CD4-positive, alpha-beta T cell treated with Interleukin-6 for 4 hours (primary cell): Measurements from ENCODE around the gene B4GALT5.
"Not testable (repeated sequence)": the region's sequence is repeated elsewhere in the genome, so short reads cannot be mapped to it uniquely, and the experiment has no call there.

ENCODE experiments used
- DNase-seq: peaks from one replicate; pipeline ENCODE4 v3.0.0-alpha.2; 2020; ENCODE audit warnings: mixed read lengths

B4GALT5 gene

DNA sequence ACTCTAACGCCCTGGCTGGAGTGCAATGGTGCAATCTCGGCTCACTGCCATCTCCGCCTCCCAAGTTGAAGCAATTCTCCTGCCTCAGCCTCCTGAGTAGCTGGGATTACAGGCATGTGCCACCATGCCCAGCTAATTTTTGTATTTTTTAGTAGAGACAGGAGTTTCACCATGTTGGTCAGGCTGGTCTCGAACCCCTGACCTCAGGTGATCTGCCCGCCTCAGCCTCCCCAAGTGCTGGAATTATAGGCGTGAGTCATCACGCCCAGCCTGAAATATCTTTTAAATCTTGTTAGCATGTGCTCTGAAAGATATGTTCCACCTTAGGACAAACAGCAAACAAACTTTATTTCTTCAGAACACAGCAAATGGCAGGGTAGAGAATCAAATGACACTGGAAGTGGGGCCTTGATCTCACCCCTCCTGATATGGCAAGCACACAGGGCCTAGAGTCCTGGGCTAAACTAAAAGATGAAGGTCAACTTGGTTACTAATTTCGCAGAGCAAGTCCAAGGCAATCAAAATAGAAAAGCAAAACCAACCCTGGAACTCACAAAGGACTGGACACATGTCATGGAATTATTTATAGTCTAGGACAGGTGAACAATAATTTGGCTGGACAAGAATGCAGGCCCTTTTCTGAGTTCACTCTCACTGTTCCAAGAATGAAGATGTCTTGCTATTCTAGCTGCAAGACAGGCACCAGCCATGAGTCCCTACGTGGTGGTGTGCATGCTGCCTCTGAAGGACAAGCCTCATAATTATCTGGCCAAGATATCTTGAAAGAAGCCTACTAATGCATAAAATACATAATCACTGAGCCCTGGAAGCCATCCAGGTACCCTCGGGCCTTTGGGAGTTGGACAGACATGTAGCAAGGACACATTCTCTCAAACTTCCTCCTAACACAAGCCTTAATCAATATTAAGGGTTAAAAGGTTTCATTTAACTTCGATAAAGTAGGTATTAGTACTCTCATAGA lies 35.6 kb downstream of the B4GALT5 start:
- no peak for DNase-seq

DNA sequence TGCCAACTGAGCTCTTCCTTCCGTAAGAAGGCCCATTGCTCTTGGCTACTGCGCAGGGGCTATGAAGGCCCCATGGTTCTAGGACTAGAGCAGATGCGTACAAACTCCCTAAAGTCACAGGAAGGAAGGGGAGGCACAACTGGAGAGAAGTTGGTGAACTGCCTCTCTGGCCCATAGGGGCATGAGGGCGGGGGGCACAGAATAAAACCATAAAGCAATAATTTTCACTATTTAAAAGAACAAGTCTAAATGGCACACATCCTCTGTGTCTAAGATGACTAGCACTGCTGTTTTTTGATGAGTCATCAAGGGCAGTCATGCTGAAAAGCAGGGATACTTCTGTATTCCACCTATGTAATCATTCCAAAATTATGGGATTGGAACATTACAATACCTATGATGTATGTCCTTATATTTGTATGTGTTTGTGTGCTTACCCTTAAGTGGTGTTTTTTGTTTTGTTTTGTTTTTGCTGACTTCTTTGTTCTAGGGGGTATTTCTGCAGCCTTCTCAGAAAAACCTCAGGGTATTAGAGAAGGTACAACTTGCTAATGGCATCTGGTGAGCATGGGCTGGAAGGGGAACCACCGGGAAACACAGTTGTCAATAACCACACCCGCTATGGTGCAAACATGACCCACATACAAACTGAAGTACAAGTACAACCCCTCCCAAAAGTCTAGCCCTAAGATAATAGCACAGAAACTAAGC lies 36.9 kb downstream of the B4GALT5 start:
- peak; percentile 48 for DNase-seq

DNA sequence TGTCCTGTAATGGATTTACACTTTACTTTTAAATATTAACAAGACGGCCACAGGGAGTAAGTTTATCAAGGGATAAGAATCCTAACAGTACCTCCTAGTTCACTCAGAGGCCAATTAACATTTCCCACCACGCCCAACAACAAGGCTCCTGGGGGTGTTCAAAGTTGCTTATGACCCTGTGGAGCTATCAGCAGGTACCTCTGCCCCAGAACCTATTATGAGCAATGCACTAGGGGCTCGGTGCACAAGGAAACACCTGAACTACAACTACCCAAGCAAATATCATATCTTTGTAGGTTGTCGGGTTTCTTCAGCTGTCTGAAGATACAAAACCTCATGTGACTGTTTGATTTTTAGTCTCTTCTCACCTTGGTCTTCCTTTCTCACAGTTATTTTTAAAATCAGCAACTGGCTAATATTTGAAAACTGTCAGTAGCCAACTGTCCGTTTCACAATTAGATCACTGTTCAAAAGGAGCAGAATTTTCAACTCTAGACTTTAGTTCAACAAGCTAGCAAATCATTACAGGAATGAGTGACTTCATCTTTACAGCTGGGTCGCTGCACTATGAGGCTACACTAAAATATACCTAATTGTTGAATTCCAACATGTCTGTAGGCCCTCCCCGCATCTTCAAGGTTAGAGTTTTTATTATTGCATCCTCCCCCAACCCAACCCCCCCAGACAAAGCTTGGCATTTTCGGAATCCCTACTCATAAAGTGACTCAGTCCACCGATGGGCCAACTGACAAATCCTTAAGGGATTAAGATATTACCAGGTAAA lies 38.1 kb downstream of the B4GALT5 start:
- DNase-seq: no peak

DNA sequence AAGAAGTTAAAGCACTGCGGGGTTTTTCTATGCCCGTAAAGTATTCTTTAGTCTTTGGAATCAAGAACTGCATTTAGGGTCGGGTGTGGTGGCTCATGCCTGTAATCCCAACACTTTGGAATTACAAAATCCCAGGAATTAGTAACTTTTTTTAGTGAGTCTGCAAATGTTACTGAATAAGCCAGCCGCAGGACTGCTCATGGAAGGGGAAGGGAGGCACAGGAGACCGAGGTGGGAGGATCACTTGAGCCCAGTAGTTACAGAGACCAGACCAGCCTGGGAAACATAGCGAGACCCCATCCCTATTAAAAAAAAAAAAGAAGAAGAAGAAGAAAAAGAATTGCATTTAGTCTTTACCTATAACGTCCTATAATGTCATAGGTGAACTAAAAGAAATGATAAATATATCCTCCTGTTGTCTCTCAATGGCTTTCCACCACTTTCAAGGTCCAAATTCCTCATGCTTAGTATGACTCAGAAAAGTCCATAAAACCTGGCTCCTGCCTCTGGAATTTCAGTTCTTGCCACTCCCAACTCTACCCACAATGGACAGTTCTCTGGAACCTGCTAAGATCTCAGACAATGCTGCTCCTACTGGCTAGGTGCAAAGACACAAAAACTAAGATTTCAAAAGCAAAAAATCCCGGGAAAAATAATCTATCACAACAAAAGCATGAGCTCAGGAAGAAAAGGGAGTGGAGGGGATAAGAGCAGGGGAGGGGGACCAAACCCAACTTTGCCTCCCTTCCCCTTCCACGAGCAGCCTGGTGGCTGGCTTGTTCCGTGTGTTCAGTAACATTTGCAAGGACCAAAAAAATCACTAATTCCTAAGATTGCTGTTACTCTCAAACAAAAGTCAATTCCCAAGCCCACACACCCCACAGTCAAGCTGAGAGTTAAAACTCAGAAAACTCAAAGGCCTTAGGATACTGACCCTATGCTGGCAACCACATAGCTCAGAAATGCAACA lies 39.0 kb downstream of the B4GALT5 start:
- DNase-seq: no peak

DNA sequence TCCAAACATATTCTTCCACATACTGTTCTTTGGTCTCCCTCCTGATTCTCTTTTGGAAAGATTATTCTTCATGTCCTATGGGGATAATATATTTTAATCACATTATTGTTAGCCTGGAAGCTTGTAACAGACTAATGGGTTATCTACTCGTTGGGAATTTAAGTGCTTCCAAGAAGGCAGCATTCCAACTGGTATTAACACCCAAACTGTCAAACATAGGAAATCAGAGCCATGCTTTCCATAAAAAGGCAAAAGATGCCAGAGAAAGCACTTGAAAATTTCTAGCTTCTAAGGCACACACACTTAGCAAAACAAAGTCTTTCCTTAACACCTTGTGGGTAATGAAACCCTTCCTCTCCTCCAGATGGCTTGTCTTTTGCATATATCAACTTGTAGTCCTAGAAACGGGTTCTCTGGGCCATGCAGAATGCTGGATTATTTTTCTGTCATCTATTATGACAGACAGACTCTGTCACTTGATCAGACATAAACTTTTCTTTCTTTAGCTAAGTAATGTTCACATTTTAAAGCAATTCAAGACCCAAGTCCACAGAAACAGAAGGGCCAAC lies 41.5 kb downstream of the B4GALT5 start:
- no peak for DNase-seq

DNA sequence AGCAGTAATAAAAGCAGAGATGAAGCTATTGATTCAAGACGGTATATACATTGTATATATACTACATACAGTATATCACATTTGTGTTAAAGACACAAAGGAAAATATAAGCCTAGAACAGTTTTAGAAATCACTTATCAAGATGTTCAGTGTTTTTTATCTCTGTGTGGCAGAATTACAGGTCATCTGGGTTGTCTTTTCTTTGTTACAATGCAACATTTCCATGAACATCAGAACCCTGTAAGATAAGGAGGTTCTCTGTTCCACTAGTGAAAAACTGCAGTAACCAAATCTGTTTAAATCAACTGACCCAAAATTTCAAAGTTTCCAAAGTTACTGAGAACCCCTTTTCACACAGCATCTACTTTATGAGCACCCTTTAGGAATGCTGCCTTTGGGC lies 42.2 kb downstream of the B4GALT5 start:
- no peak for DNase-seq

DNA sequence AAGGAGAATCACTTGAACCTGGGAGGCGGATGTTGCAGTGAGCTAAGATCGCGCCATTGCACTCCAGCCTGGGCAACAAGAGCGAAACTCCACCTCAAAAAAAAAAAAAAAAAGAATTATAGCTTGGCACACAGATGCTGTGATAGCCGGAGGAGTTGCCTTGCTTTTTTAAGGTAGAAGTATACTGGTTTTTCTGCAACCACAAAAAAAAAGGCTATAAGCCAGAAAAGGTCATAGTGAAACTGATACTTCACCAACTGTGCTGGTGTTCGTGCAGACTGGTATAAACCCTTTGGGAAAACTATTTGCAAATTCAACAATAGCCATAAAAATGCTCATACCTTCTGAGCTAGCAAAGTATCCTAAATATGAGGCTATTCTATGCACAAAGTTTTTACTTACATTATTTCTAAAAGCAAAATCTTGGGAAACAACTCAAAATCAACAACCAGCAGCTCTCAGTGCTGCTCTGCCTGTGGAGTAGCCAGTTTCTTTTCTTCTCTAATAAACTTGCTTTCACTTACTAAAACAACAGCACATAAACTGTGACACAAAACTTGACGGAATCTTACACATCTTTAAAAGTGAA lies 44.0 kb downstream of the B4GALT5 start:
- no peak for DNase-seq

DNA sequence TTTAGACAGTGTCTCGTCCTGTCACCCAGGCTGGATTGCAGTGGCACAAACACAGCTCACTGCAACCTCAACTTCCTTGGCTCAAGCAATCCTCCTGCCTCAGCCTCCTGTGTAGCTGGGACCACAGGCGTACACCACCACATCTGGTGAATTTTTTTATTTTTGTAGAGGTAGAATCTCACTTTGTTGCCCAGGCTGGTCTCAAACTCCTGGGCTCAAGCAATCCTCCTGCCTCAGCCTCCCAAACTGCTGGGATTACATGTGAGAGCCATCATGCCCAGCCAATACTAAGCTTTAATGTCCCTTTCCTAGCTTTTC lies 44.8 kb downstream of the B4GALT5 start:
- not testable (repeated sequence) for DNase-seq

DNA sequence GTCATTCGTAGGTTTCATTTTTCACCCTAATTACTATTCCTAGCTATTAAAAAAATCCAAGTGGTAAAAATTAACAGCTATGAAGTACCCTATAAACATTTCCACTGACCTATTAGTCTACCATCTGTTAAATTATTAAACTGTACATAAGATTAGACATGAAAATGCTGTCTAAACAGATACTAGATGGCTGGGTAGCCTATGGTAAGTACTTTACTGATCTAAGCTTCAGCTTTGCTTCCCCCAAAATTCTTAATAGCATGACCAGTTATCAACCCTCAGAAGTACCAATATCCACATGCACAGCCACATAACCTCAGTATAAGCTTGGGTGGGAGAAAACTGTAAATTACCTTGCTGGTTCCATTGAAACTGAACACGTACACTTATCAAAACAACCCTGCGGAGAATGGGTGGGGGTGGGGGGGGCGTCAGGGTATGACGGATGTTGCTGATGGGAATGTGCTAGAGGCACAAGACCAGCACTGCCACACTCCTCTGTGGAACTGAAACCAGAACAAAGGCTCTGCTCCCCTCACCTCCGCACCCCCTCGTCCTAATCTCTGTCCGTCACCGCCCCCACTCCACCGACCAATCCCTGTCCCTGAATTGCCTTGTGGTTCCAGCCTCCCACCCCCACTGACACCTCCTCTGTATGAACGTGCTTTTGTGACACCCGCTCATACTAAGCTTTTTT lies 45.3 kb downstream of the B4GALT5 start:
- peak; percentile 59 for DNase-seq

DNA sequence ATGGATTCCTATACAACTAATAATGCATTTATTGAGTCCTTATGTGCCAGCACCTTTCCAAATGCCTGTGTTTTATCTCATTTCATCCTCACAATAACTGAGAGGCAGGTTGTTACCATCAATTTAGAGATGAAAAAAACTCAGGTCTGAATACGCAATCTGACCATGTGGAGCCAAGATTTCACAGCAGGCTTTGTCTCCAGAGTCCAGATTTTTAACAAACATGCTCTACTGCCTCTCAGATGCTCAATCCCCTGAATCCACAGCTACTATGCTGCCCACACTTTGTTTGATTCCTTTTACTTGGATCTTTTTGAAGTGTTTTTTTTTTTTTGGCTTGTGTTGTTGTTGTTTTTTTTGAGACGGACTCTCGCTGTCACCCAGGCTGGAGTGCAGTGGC lies 46.8 kb downstream of the B4GALT5 start:
- DNase-seq: no peak

DNA sequence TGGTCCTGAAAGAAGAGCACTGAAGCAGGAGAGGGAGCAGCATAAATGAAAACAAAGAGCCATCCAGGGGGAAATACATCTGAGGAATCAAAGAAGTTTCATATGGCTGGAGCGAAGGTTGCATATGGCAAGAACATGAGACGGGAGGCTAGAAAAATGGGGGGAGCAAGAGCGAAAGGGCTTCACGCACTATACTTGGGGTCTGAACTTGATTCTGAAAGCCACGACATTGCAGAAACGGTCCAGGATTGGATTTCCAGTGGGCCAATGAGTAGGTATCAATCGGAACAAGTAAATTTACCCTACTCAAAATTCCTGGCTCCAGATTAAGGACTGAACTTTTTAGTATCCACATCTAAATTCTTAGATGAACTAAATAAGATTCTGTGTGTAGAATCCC lies 47.9 kb downstream of the B4GALT5 start:
- no peak for DNase-seq

DNA sequence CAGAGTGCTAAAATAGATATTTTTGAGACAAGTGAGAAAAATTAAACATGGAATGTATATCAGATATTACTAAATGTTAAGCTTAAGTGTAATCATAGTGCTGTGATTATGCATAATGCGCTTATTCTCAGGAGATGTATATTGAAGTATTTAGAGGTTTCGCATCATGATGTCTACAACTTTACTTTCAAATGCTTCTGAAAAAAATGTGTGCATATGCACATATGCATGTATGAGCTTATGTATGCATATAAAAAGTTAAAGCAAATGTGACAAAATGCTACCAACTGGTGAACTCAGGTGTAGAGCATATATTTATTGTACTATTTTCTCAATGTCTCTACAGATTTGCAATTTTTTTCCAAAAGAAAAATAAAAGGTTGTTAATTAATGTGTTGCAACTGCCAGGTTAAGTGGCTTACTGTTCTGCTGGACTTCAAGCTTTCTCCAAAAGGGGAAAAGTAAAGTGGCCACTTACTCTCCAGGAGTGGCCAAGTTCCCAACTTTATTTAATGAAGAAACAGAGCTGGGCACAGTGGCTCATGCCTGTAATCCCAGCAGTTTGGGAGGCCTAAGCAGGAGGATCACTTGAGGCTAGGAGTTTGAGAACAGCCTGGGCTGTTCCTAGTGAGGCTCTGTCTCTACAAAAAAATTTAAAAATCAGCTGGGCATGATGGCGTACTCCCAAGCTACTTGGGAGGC lies 48.9 kb downstream of the B4GALT5 start:
- no peak for DNase-seq

DNA sequence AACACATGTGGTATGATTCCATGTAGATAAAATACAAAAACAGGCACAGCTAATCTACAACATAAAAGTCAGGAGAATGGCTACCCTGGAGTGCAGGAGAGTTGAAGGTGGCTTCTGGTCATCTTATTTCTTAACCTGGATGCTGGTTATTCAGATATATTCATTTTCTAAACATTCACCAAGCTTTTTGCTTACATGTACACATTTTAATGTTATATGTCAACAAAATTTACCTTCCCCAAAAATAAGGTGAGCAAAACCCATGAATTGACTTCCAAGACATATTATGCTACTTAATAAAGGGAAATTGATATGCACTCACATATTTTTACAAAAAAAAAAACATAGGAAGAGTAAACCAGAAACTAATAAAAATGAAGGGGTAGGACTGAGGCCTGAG lies 50.6 kb downstream of the B4GALT5 start:
- DNase-seq: no peak

DNA sequence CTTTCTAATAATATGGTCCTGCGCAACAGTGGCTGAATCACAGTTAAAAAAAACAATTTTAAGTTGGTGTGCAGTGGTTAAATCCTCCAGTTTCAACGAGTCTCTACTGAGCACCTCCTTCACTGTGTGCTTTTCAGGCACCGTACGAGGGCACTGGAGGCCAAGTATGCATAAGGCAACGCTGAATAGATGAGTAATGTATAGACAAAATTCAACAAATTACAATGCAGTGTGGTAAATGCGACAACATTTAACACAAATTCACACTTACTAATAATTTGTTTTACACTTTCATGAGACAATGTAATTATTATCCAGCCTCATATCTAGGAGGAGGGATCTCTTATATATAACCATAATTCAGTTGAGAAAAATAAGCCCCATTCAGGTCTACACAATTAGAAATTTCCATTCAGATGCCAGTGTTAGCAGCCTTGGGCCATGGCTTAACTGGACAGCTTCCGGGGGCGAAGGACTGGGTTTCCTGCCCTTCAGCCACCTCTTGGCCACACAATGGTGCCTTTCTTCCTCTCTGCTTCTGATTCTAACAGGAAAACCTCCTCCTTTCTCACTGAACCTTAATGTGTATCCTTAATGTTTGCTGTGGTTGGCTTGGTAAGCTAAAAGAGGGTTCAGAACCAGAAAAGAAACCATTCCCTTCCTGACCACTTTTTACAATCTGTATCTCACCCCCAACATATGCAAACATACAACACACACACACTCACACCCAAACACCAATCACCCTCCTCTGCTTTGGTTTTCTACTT lies 51.9 kb downstream of the B4GALT5 start:
- DNase-seq: no peak

DNA sequence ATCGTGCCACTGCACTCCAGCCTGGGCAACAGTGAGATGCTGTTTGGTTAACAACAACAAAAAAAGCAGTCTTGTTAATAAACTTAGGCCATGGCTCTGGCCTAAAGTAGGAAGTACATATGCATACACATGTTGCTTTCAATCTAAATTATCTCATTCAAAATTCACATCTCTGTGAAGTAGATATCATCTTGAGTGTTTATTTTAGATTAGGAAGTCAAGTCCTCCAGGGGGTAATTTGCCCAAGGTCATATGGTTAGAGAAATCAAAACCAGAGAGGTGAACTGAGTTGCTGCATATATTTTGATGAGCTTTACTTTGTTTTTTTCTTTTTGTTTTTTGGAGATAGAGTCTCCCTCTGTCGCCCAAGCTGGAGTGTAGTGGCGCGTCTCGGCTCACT lies 52.8 kb downstream of the B4GALT5 start:
- DNase-seq: no peak

DNA sequence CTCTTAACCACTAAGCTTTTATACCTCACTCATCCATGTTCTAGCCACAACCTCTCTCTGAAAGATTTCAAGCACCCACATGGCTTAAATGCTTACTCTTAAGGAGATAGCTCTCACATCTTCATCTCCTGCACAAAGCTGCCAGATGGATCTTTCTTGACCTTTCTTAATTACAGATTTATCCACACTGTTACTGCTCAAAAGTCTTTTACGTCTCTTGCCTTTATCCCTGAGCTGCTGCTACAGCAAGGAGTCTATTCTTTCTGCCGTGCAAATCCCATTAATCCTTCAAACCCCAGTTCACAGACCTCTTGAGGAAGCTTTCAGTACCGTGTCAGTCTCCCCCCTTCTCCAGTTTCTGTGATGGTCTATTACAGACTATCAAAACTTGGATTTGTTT lies 54.6 kb downstream of the B4GALT5 start:
- no peak for DNase-seq

DNA sequence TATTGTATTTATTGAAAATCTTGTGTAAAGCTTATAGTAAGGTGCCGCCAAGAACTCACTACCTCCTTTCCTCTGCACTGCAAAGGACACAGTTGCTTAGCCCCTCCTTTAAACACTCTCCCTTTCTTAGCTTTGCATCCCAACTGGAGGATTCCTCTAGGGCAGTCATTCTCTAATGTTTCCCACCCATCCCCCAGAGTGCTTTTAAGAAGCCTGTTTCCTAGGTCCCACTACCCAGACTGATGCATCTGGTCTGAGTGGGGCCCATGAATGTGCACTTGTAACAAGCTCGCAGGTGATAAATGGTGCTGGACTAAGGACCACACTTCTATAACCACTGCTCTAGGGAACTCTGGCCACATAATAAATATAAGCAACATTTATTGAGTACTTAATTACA lies 55.2 kb downstream of the B4GALT5 start:
- no peak for DNase-seq

DNA sequence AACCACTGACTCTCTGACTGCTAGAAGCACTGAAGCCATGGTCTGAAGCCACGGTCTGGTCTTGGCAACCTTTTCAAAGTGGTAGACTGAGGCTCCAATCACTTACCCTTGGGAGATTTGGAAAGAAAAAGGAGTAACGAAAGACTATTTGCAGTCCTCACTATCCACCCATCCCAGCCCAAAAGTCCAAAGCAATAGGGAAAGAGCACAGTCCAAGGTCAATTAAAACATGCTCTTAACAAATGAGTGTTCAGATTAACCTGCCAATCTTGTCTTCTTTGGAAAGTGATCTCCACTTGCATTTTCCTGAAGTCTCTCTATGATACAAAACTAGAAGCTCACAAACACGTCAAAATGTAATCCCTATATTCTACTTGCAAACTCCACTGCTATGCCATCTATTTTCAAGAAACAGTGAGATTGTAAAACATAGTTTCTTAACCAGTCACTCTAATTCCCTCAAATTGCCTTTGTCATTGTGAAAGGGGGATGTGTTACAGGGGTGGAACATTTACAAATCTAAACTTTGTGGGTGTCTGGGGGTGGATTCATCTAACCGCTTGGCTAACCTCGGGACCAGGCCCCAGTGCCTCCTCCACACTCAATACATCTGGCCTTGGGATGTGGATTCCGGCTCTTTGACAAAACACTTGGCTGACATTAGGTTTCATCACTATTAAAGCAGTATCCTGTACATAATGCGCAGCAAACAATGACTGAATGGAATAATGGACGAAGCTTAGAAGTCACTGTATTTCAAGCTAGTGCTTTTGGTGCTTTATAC lies 56.4 kb downstream of the B4GALT5 start:
- DNase-seq: no peak

DNA sequence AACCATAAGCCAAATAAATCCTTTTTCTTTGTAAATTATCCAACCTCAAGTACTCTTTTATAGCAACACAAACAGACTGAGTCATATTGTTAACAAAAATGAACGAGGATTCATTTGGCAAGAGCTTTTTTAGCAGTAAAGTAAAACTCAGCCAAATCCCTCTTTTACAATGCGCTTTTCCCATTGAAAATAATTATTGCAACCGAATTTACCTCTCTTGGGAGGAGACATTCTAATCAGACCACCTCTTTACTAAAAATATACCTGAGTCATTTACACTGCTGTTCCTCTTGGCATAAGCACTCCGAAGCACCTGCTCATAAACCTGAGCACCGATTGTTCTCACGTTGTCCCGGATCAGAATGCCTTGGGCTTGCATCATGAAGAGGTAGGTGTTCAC lies 57.4 kb downstream of the B4GALT5 start:
- no peak for DNase-seq
